Activated CD8-positive, alpha-beta T cell treated with anti-CD3 and anti-CD28 coated beads for 36 hours (primary cell): Measurements from ENCODE around the gene GLYAT. TPM values are rescaled to one million over a fixed set of nuclear protein-coding genes. Genes with fewer than 3 reads are reported as not detected.
"Not testable (repeated sequence)": the region's sequence is repeated elsewhere in the genome, so short reads cannot be mapped to it uniquely, and the experiment has no call there.

ENCODE experiments used
- ATAC-seq: fragments of 200-7000 bp; cut with Tn5 transposase; one replicate; pipeline ENCODE4 v1.10.0; 2021; ENCODE audit warnings: mild to moderate bottlenecking, moderate library complexity
- CTCF ChIA-PET: fragments of 350-600 bp; sonication (Branson Sonifier 250); formaldehyde crosslinking; loops from one replicate; lab custom pipeline; 2021; ENCODE audit warnings: antibody characterized with exemption; lab: Charles Lee
- POLR2A ChIA-PET: fragments of 350-600 bp; sonication (Branson Sonifier 250); formaldehyde crosslinking; loops from one replicate; lab custom pipeline; 2021; ENCODE audit warnings: antibody characterized with exemption; lab: Charles Lee
- DNase-seq: peaks from one replicate; pipeline ENCODE4 v3.0.0-alpha.2; 2020
- H3K27ac Mint-ChIP-seq: one replicate; pipeline ENCODE4 v1.8.0; 2021; ENCODE audit warnings: mild to moderate bottlenecking, mixed read lengths
- H3K27me3 Mint-ChIP-seq: one replicate; pipeline ENCODE4 v1.8.0; 2021; ENCODE audit warnings: mixed read lengths
- H3K36me3 Mint-ChIP-seq: one replicate; pipeline ENCODE4 v1.8.0; 2021; ENCODE audit warnings: low read depth, mixed read lengths
- H3K4me1 Mint-ChIP-seq: one replicate; pipeline ENCODE4 v1.8.0; 2021; ENCODE audit warnings: low read depth, mixed read lengths
- H3K4me3 Mint-ChIP-seq: one replicate; pipeline ENCODE4 v1.8.0; 2021; ENCODE audit warnings: mild to moderate bottlenecking, moderate library complexity, mixed read lengths
- H3K9me3 Mint-ChIP-seq: one replicate; pipeline ENCODE4 v1.8.0; 2021; ENCODE audit warnings: mixed read lengths
- intact Hi-C: fragments of 100-400 bp; cut with micrococcal nuclease; formaldehyde crosslinking; loops from one replicate; pipeline ENCODE4 v1.10.0; 2022
- total RNA-seq, 2 experiments: library from RNA; stranded (reverse); gene quantifications; one replicate each; pipeline ENCODE4 v1.2.3, GENCODE V29; 2021
- TF ChIP-seq, protein P1 (sequence below): fragments of 200-600 bp; IDR thresholded peaks from one replicate; pipeline ENCODE4 v1.8.0; 2022; ENCODE audit warnings: antibody characterized with exemption, mild to moderate bottlenecking

Gene GLYAT
- total RNA-seq, 2 experiments from 2014 or later, result not detected

DNA sequence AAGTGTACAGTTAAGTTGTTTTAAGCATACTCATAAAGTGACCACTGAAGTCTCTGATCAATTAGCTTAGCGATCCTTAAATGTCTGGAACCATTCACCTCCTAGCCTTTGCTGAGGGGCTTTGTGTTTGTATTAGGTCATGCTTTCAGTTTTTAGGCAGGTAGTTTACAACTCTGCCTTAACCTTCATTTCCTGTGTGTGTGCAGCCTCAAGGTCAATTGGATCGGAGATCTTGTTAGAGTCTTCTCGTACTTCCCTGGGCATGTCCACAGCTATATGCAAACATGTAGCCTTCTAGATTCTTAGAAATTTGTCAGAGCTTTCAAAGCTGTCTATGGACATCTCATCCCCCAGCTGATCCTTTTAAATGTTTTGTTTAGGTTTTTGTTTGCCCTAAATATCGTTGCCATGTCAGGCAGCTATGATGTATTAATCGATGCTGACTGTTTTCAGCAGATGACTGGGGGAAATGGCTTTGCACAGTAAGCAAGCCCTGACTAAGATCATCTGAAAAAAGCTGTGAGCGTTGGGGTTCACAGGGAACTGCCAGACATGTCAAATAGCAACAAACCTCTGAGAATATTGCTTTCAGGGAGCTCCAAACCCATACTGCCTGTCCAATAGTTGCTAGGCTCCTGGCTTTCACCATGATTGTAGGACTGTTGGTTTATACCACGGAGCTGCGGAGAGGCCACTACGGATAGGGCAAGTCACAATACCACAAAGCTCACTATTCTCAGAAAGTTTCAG lies 45.6 kb downstream of the GLYAT start:
- no peaks in the 10 kb centered on the region for H3K9me3 Mint-ChIP-seq
- POLR2A ChIA-PET, result no interaction called here
- H3K36me3 Mint-ChIP-seq, result no peaks in the 10 kb centered on the region
- DNase-seq, result peak; percentile 41
- peak overlapping the region; percentile 51 for H3K27ac Mint-ChIP-seq
- H3K27me3 Mint-ChIP-seq, result no peaks in the 10 kb centered on the region
- peak; percentile 74 for ATAC-seq
- no peak overlapping the region for H3K4me3 Mint-ChIP-seq
- intact Hi-C loops, result no loop called here
- CTCF ChIA-PET, result interaction anchor here (1.1 to 2.2 kb wide), 7 partner anchors 10 to 103 kb away, joined by 3 to 11 read pairs (median 4); no protein-coding TSS in a partner anchor
- peaks cover 18% of the 10 kb centered on the region for H3K4me1 Mint-ChIP-seq
- TF ChIP-seq, protein P1, sequence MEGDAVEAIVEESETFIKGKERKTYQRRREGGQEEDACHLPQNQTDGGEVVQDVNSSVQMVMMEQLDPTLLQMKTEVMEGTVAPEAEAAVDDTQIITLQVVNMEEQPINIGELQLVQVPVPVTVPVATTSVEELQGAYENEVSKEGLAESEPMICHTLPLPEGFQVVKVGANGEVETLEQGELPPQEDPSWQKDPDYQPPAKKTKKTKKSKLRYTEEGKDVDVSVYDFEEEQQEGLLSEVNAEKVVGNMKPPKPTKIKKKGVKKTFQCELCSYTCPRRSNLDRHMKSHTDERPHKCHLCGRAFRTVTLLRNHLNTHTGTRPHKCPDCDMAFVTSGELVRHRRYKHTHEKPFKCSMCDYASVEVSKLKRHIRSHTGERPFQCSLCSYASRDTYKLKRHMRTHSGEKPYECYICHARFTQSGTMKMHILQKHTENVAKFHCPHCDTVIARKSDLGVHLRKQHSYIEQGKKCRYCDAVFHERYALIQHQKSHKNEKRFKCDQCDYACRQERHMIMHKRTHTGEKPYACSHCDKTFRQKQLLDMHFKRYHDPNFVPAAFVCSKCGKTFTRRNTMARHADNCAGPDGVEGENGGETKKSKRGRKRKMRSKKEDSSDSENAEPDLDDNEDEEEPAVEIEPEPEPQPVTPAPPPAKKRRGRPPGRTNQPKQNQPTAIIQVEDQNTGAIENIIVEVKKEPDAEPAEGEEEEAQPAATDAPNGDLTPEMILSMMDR, result no peak

DNA sequence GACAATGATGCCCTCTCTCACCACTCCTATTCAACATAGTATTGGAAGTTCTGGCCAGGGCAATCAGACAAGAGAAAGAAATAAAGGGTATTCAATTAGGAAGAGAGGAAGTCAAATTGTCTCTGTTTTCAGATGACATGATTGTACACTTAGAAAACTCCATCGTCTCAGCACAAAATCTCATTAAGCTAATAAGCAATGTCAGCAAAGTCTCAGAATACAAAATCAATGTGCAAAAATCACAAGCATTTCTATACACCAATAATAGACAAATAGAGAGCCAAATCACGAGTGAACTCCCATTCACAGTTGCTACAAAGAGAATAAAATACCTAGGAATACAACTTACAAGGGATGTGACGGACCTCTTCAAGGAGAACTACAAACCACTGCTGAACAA lies 49.1 kb downstream of the GLYAT start:
- H3K9me3 Mint-ChIP-seq, H3K27ac Mint-ChIP-seq, DNase-seq, POLR2A ChIA-PET, ATAC-seq, intact Hi-C loops, H3K4me3 Mint-ChIP-seq, H3K36me3 Mint-ChIP-seq, H3K27me3 Mint-ChIP-seq: not testable (repeated sequence)
- peaks cover 18% of the 10 kb centered on the region for H3K4me1 Mint-ChIP-seq
- CTCF ChIA-PET, result interaction anchor here (2.0 kb wide), 1 partner anchor 10 kb away, joined by 8 read pairs; no protein-coding TSS in a partner anchor

DNA sequence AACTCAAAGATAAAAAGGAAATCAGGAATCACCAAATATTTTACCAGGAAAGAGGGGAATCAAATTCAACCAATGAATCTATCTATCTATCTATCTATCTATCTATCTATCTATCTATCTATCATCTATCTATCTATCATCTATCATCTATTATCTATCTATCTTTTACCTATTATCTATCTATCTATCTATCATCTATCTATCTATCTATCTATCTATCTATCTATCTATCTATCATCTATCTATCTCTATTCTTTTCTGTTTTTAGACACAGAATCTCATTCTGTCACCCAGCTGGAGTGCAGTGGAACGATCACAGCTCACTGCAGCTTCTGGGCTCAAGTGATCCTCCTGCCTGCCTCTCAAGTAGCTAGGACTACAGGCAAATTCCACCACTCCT lies 54.2 kb downstream of the GLYAT start:
- H3K27me3 Mint-ChIP-seq, H3K36me3 Mint-ChIP-seq, H3K4me1 Mint-ChIP-seq, POLR2A ChIA-PET, H3K4me3 Mint-ChIP-seq, DNase-seq, H3K27ac Mint-ChIP-seq, ATAC-seq, H3K9me3 Mint-ChIP-seq: not testable (repeated sequence)
- CTCF ChIA-PET, result interaction anchor here (0.8 to 3.0 kb wide), 11 partner anchors 8 to 481 kb away, joined by 3 to 13 read pairs (median 4); no protein-coding TSS in a partner anchor
- intact Hi-C loops, result loop anchor here (10.0 kb wide), 1 partner anchor 103 kb away; the partner anchor contains the start of genes LPXN and ZFP91

DNA sequence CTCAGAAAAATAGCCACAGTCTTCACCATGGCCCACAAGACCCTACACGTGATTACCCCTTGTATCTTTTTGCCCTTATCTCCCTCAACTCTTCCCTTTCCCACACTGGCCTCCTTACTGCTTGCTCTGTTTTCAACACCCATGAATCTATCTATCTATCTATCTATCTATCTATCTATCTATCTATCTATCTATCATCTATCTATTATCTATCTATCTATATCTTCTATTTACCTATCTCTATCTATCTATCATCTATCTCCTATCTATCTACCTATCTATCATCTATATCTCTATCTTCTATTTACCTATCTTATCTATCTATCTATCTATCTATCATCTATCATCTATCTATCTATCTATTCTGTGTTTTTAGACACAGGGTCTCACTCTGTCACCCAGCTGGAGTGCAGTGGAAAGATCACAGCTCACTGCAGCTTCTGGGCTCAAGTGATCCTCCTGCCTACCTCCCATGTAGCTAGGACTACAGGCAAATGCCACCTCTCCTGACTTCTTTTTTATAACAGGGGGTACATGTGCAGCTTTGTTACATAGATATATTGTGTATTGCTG lies 55.1 kb downstream of the GLYAT start:
- H3K4me1 Mint-ChIP-seq, result no peaks in the 10 kb centered on the region
- ChIA-PET CTCF (interaction anchor here (0.6 to 3.0 kb wide), 11 partner anchors 9 to 482 kb away, joined by 3 to 13 read pairs (median 4); no protein-coding TSS in a partner anchor), POLR2A (no interaction called here)
- H3K4me3 Mint-ChIP-seq, result no peak overlapping the region
- no peak overlapping the region for H3K27ac Mint-ChIP-seq
- TF ChIP-seq, protein P1, result no peak
- H3K9me3 Mint-ChIP-seq, result no peaks in the 10 kb centered on the region
- H3K36me3 Mint-ChIP-seq, result no peaks in the 10 kb centered on the region
- no peak for DNase-seq
- no peak for ATAC-seq
- intact Hi-C loops, result loop anchor here (10.0 kb wide), 1 partner anchor 102 kb away; the partner anchor contains the start of genes LPXN and ZFP91
- H3K27me3 Mint-ChIP-seq, result peaks cover 2% of the 10 kb centered on the region

DNA sequence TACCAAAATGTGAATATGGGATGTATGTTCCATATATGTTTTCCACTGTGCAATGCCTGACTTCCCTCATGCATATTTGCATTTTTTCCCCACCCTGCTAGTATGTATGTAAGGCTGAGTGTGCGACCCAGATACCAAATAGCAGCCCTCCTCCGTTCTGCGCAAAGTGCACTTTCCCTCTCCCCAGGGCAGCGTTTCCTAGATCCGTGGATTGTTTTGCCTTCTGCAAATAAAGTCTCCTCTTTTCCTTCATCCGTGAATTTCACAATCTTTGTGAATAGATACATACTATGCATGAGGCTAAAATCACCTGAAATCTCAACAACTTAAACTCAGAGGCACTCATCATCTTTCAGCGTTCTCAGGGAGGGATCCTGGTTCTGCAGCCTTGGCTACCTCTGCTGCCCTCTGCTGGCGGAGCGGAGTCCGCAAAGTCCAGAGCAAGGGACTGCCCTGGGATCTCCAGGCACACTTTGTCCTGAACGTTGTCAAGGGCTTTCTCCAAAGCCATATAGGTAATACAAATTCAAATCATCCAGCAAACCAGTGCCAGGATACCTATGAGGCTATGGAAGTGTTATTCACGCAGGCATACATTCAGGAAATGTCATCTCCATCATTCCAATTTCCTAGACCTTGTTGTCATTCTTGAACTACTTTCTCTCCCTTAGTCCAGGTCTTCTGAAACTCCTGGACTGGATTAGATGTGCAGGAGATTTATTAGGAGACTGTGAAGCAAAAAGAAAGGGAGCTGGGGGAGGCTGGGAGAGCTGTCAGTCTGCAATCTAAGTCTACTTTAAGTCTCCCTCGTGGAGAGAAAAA lies 56.2 kb downstream of the GLYAT start:
- POLR2A ChIA-PET, result no interaction called here
- Mint-ChIP-seq H3K27me3 (peaks cover 2% of the 10 kb centered on the region), H3K4me3 (no peak overlapping the region), H3K9me3 (no peaks in the 10 kb centered on the region), H3K27ac (no peak overlapping the region), H3K36me3 (no peaks in the 10 kb centered on the region), H3K4me1 (no peaks in the 10 kb centered on the region)
- intact Hi-C loops, result loop anchor here (10.0 kb wide), 1 partner anchor 101 kb away; the partner anchor contains the start of genes LPXN and ZFP91
- DNase-seq, result peak; percentile 84
- TF ChIP-seq, protein P1, result peak; percentile 95
- CTCF ChIA-PET, result interaction anchor here (1.0 to 5.1 kb wide), 7 partner anchors 10 to 113 kb away, joined by 3 to 35 read pairs (median 5); partner anchors contain the start of gene GLYAT
- ATAC-seq, result peak; percentile 86
